ELR (cell line): ENCODE data around the gene KAT2A.
A peak's percentile ranks its signal among the peaks of the same experiment; 100 is the strongest.

ENCODE experiments used
- DNase-seq: peaks from one replicate; pipeline ENCODE4 v3.0.0-alpha.2; 2015; ENCODE audit warnings: low read depth

The KAT2A gene

GRCh38 chr17:42135664-42136653 is 14.8 kb upstream of the KAT2A start:
- DNase-seq: peak; percentile 86

GRCh38 chr17:42135151-42135550 is 14.0 kb upstream of the KAT2A start:
- DNase-seq: no peak

GRCh38 chr17:42133461-42134041 is 12.4 kb upstream of the KAT2A start:
- peak; percentile 26 for DNase-seq

- DNase-seq: peak; percentile 88
These were observed 11.8 kb upstream of the KAT2A start for GRCh38 chr17:42132941-42133340.

GRCh38 chr17:42131981-42132432 is 10.8 kb upstream of the KAT2A start:
- peak; percentile 45 for DNase-seq

GRCh38 chr17:42131232-42131631 is 10.1 kb upstream of the KAT2A start:
- DNase-seq: no peak

GRCh38 chr17:42130310-42130936 is 9.3 kb upstream of the KAT2A start:
- no peak for DNase-seq

- no peak for DNase-seq
These were observed 8.1 kb upstream of the KAT2A start for GRCh38 chr17:42129109-42129837.

GRCh38 chr17:42127414-42127813 is 6.2 kb upstream of the KAT2A start:
- no peak for DNase-seq

GRCh38 chr17:42126836-42127235 is 5.7 kb upstream of the KAT2A start:
- no peak for DNase-seq

GRCh38 chr17:42125565-42125964 is 4.4 kb upstream of the KAT2A start:
- no peak for DNase-seq

GRCh38 chr17:42124256-42124655 is 3.1 kb upstream of the KAT2A start:
- no peak for DNase-seq

- no peak for DNase-seq
These were observed 1.5 kb upstream of the KAT2A start, which contains the start of gene HSPB9 for GRCh38 chr17:42122371-42123303. Gene HSPB9 (plus strand): TSS chr17:42122804. CDS start chr17:42122851, 47 bp downstream.

GRCh38 chr17:42120161-42120769 is 902 bp downstream of the KAT2A start:
- peak; percentile 41 for DNase-seq

- DNase-seq: no peak
These were observed 1.9 kb downstream of the KAT2A start for GRCh38 chr17:42119301-42119700.

GRCh38 chr17:42118545-42118944 is 2.6 kb downstream of the KAT2A start:
- peak; percentile 52 for DNase-seq

- no peak for DNase-seq
These were observed 3.0 kb downstream of the KAT2A start for GRCh38 chr17:42118126-42118510.

GRCh38 chr17:42117397-42118125 is 3.6 kb downstream of the KAT2A start:
- no peak for DNase-seq

- DNase-seq: peak; percentile 88
These were observed 4.3 kb downstream of the KAT2A start for GRCh38 chr17:42116705-42117396.
